ENCODE results near the gene UNC13D.
A peak's percentile ranks its signal among the peaks of the same experiment; 100 is the strongest.

UNC13D gene

GRCh38 chr17:75831032-75831571 is 13.1 kb downstream of the UNC13D start:
- Histone ChIP-seq H3K27me3 (no peaks in the 10 kb centered on the region), H3K4me1 (peaks cover 34% of the 10 kb centered on the region), H3K9me3 (no peaks in the 10 kb centered on the region), H3K4me3 (ENCODE audit: low read depth, low read length) (no peak overlapping the region), H3K36me3 (no peaks in the 10 kb centered on the region)
- no peak for TF ChIP-seq CTCF (IDR thresholded peaks at IDR 0.05; ENCODE audit: low read depth, low read length)
- no peak for DNase-seq

- Histone ChIP-seq H3K9me3 (no peaks in the 10 kb centered on the region), H3K36me3 (peaks cover 3% of the 10 kb centered on the region; the same call in 1 of the 2 replicates), H3K27me3 (no peaks in the 10 kb centered on the region), H3K4me3 (ENCODE audit: low read depth, low read length) (no peak overlapping the region), H3K4me1 (peaks cover 30% of the 10 kb centered on the region)
- peak; percentile 56 for DNase-seq
- TF ChIP-seq CTCF (IDR thresholded peaks at IDR 0.05; ENCODE audit: low read depth, low read length), result peak; percentile 62
Measured at GRCh38 chr17:75830164-75831031, 13.8 kb downstream of the UNC13D start.

DNA sequence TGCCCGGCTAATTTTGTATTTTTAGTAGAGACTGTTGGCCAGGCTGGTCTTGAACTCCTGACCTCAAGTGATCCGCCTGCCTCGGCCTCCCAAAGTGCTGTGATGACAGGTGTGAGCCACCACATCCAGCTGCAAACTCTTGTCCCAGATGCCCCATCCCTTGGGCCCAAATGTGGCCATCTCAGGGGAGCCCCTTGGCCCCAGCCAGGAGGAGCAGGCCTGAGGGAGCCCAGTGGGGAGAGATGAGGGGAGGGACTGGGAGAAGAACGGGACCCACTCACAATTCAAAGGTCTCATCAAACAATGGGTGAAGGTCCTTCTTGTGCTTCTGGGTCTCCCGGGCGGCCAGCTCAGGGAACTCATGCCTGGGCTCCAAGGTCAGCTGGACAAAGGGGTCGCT is 14.5 kb downstream of the UNC13D start:
- H3K9me3 ChIP-seq, result no peaks in the 10 kb centered on the region
- TF ChIP-seq CTCF (IDR thresholded peaks at IDR 0.05; ENCODE audit: low read depth, low read length), result no peak
- no peak overlapping the region for H3K4me3 ChIP-seq (ENCODE audit: low read depth, low read length)
- H3K36me3 ChIP-seq, result peaks cover 3% of the 10 kb centered on the region; the same call in 1 of the 2 replicates
- H3K4me1 ChIP-seq, result peaks cover 26% of the 10 kb centered on the region
- H3K27me3 ChIP-seq, result no peaks in the 10 kb centered on the region
- DNase-seq, result peak; percentile 3

DNA sequence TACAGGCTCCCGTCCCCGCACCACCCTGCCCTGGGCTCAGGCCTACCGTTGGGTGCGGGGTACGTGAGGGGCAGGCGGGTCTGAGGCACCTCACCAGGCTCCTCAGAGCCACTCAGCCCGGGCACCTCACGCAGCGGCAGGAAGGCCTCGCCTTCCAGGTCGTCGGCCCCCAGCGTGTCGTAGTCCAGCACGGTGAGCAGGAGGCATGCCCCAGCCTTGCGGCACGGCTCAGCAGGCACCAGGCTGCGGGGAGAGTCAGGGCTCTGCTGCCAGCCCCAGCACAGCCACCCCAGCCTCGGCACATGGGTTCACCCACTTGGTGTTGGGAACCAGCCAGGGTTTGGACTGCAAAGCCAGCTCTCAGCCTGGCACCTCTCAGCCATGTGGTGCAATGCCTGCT is 15.5 kb downstream of the UNC13D start:
- H3K9me3 ChIP-seq, result no peaks in the 10 kb centered on the region
- H3K4me3 ChIP-seq (ENCODE audit: low read depth, low read length), result no peak overlapping the region
- TF ChIP-seq CTCF (IDR thresholded peaks at IDR 0.05; ENCODE audit: low read depth, low read length), result no peak
- H3K4me1 ChIP-seq, result peaks cover 22% of the 10 kb centered on the region
- H3K36me3 ChIP-seq, result peaks cover 3% of the 10 kb centered on the region; the same call in 1 of the 2 replicates
- peak; percentile 12 for DNase-seq
- no peaks in the 10 kb centered on the region for H3K27me3 ChIP-seq

DNA sequence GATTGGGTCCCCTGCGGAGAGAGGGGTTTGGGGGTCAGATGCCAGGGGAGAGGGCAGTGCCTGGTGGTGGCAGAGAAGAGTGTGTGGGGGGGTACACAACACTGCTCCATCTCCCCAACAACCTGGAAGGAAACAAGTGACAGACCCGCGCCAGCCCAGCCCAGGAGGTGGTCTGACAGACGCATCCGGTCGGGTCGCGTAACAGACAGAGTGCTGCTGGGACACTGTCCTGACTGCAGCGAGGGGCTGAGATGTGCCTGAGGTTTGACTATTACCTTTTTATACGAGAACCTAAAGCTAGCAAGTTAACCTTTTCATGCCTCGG is 16.2 kb downstream of the UNC13D start:
- TF ChIP-seq CTCF (IDR thresholded peaks at IDR 0.05; ENCODE audit: low read depth, low read length), result no peak

More for the DNA sequence above, 16.2 kb downstream of the UNC13D start:
- Histone ChIP-seq H3K4me3 (ENCODE audit: low read depth, low read length) (peak overlapping the region; percentile 53), H3K9me3 (no peaks in the 10 kb centered on the region), H3K36me3 (peaks cover 3% of the 10 kb centered on the region; the same call in 1 of the 2 replicates), H3K27me3 (no peaks in the 10 kb centered on the region), H3K4me1 (peaks cover 22% of the 10 kb centered on the region)
- DNase-seq, result no peak

Measured in BE2C (cell line).